Non-pigmented ciliary epithelial cell (primary cell): ENCODE data around the gene ACAD10.
"Not testable (repeated sequence)": the region's sequence is repeated elsewhere in the genome, so short reads cannot be mapped to it uniquely, and the experiment has no call there.

Experiments used
- DNase-seq: peaks from one replicate; pipeline ENCODE4 v3.0.0-alpha.2; 2010; ENCODE audit warnings: low read depth

Gene ACAD10

DNA sequence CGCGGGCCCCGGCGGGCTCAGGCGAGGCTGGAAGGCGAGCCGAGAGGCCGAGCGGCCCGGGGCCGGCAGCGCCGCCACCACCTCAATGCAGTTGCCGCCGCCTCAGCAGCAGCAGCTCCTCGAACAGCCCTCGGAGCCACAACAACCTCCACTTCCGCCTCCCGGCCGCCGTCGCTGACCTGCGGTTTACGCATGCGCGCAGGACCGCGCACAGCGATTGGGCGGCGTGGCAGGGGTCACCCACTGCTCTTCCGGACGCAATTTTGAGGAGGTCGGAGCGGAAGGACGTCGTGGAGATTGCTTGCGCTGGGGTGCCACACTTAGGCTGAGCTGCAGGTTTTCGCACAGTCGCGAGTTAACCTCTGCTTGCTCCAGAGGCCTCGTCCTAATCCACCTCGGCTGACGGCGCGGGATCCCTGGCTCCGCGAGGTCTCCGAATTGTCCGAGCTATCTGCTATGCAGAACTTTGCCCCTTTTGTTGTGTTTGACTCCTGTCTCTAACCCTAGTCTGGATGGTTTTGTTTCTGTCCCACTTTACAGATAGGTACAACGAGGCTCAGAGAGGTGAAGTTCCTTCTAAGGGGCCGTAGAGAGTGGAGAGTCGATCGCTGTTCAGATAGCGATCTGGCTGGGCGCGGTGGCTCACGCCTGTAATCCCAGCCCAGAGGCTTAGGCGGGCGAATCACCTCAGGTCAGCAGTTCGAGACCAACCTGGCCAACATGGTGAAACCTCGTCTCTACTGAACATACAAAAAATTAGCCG lies at the start of gene ACAD10, which contains the start of gene BRAP:
Gene ACAD10 (plus strand): TSS at position 243 of the 763 bp plus-strand sequence. CDS start 6,657 bp downstream, outside the sequence.
Gene BRAP (minus strand): TSS at position 146 of the 763 bp plus-strand sequence. CDS start 164 bp downstream, outside the sequence.
- DNase-seq: peak; percentile 49

DNA sequence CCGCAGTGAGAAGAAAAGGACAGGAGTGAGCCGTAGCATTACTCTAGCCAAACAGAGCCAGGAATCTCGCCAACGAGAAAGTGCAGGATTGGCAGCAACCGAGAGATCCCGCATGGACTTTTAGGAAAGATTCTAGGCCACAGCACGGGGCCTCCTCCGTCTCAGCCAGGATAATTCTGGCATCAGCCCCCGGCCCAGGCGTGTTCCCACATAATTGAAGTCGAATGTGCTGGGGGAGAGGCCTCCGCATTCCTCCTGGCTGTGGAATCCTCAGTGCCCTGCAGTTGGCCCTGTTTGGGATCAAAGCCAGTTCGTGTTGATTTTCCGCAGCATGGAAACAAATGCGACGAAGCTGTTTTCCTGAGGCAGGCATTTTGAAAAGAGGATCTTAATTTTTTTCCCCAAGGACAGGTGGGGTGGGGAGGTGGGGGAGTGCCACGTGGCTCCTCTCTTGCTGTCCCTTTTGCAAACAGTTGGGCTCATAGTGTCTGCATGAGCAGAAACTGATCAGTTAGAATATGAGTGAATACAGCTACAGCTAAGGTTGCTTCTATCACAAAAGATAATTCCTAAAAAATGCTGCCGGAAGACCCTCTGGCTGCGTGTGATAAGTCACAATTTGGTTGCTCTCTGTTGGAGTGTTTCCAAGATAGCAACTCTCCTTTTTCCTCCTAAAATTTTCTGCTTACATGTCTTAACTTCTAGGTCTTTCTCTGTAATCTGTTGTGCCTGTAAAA lies 49.5 kb upstream of the ACAD10 start:
- no peak for DNase-seq

DNA sequence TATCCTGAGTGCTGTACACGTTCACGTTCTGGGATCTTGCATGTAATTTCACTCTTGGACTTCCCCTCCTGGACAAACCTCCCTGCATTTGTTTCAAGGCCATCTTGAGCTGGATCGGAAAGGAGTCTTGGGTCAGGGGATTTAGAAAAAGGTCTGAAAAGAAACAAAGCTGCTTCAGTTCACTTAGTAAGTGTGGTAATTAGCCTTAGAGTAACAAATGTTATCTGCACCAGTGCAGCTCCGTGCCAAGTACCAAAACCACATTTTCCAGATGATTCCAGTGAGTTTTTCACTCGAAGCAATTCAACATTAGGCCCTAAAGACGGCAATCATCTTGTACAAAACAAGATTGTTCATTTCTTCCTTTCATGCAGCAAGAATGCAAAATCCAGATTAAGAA lies 47.3 kb upstream of the ACAD10 start:
- DNase-seq: no peak

DNA sequence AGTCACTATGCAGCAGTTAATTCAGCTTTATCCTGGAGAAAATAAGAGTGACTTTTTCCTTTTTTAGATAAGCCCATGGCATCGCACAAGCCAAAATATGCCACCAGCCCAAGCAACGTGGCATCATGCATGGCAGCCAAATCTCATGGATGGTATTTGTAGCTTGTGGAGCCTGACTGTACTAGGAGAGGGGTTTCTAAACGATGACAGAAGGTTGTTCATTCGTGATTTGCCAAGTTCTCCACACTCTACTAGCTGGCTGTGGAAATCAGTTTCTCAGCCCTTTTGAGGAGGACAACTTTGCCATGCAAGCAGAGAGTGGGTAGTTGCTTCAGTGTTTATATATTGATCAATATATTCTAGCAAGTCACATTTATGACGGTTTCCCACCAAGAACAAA lies 45.3 kb upstream of the ACAD10 start:
- DNase-seq: no peak

DNA sequence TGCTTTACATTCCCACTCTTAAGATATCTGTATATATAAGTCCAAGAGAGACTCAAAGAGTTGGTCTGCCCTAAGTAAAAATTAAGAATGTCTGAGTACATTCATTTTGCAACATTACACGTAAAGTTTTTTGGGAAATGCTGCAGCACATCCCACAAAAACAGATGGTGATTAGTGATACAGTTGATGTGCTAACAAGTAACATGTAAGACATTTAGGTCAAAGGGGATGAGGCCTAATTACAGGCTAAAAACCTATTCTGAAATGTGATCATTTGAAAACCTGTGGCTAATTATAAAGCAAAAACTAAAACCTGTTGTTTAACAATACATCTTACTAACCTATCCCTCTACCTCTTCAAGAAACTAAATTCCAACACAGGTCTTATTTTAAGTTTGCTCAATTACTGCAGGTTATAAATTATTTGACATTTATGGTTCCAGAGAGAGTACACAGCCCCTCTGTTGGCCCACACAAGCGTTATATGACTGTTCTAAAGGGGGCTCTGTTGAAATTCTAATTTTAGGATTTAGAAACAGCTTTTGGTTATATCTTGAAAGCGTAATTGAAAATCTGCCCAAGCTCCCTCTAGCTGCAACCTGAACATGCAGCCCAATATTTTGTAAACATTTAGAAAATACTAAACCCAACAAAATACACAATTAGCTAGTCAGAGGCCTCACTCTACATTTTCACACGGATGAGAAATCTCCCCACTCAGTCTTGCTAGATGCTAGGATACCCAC lies 43.0 kb upstream of the ACAD10 start:
- no peak for DNase-seq

DNA sequence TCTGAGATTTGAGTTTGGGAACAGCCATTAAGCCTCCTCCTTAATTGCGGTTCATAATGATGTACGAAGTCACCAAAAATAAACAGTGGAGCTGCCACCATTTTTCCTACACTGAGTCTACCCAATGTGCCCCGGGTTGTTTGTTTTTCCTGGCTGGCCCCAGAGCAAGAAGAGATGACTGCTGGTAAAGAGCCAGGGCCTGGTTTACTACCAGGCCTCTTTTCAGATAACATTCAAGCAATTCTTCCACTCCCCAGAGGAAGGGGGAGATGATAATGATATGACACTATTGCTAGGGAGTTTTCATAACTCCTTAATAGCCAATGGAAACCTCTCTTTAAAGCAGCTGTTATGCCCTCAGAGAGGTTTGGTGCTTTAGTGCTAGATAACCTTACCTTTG lies 42.4 kb upstream of the ACAD10 start:
- DNase-seq: no peak

DNA sequence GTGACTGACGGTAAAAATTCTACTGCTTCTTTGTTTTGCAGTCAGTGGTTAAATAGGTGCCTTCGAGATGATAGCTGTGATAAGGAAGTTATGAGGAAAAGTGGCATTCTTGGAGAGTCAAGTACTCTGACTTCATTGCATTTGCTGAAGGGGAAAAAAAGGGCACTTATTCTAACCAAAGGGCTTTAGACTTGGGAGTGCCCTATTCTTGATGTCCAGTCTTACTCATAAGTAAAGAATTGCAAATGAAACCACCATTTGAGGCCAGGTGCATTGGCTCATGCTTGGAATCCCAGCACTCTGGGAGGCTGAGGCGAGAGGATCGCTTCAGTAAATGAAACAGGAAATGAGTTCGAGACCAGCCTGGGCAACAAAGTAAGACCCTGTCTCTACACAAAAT lies 40.4 kb upstream of the ACAD10 start:
- peak; percentile 65 for DNase-seq

DNA sequence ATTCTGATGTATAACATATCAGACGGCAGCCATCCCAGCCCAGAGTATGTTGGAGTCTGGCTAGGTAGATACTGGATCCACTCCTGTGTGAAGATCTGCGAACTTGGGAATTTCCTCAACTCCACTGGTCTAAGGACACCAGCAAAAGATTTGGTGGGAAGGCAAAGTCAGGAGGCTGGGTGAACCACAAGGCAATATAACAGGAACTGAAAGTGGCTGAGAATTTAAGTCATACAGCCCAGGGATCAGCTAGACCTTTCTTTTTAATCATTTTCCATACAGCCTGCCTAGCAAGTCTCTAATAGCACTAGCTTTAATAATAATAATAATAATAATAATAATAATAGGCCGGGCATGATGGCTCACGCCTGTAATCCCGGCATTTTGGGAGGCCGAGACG lies 34.9 kb upstream of the ACAD10 start:
- DNase-seq: no peak

DNA sequence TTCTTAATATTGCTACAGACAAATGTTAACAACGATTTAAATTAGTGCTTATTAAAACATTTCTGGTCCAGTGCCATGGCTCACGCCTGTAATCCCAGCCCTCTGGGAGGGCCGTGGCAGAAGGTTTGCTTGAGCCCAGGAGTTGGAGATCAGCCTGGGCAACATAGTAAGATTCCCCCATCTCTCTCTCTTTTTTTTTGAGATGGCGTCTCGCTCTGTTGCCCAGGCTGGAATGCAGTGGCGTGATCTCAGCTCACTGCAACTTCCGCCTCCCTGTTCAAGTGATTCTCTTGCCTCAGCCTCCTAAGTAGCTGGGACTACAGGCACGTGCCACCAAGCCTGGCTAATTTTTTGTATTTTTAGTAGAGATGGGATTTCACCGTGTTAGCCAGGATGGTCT lies 33.3 kb upstream of the ACAD10 start:
- not testable (repeated sequence) for DNase-seq

DNA sequence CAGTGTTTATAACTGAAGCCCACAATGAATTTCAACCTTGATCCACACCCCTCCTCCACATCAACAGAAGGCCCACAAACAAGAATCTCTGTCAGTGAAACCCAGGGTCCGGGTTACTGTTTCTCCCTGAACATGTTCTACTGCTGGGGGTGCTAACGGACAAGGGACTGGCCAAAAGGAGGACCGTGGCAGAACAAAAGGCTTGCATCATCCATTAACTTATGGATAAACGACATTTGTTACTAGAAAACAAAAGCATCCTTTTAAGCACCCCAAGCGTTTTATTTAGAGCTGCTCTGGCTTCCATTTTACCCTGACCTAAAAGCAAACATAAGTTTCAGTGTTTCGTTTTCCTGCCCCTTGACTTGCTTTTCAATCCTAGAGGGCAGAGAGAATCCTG lies 32.3 kb upstream of the ACAD10 start:
- DNase-seq: no peak

DNA sequence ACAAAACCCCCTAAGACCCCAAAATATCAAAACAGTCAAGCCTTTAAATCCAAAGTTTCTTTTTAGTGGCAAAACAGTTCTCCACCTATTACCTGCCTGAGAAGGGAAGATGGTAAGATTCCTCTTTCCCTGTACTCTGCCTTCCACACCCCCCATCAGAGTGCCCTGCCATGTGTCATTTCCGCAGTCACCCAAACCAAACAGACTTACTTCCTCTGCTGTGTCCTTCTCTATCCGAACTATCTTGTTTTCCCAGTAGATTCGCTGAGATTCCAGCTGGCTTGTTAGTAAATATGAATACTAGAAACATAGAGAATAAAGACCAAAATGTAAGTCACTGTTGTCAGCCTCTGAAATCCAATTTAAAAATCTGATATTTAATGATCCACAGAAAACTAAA lies 30.5 kb upstream of the ACAD10 start:
- no peak for DNase-seq

DNA sequence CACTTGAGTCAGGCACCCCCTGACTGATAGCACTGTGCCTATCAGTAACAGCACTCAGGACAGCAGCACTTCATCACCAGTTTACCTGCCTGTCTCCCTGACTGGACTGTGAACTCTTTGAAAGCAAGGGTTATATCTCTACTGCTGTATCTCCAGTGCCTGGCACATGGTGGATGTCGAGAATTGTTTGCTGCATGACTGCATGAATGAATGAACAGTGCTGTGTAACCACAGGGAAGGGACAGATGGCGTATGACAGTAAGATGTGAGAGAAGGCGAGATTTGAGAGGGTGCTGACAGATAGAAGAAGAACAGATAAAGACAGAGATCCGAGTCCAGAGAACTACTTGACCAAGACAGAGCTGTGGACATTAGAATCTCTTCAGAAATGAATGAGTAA lies 29.8 kb upstream of the ACAD10 start:
- DNase-seq: no peak

DNA sequence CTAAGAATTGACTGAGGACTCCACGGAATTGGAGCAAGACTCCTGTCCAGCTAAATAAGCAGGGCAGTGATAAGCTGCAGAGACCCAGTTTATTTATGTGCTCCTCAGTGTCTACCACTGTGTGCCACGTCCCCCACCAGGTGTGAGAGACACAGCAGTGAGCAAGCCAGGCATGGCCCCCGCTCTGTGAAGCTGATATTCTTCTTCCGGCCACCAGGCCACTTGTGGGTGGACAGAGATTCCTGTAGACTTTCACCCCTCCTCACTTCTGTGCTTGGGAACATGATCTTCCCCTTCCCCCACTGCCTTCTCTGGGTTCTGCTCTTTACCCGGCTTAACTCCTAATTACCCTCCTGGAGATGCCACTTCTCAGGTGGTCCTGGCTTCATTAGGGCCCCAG lies 21.4 kb upstream of the ACAD10 start:
- no peak for DNase-seq

DNA sequence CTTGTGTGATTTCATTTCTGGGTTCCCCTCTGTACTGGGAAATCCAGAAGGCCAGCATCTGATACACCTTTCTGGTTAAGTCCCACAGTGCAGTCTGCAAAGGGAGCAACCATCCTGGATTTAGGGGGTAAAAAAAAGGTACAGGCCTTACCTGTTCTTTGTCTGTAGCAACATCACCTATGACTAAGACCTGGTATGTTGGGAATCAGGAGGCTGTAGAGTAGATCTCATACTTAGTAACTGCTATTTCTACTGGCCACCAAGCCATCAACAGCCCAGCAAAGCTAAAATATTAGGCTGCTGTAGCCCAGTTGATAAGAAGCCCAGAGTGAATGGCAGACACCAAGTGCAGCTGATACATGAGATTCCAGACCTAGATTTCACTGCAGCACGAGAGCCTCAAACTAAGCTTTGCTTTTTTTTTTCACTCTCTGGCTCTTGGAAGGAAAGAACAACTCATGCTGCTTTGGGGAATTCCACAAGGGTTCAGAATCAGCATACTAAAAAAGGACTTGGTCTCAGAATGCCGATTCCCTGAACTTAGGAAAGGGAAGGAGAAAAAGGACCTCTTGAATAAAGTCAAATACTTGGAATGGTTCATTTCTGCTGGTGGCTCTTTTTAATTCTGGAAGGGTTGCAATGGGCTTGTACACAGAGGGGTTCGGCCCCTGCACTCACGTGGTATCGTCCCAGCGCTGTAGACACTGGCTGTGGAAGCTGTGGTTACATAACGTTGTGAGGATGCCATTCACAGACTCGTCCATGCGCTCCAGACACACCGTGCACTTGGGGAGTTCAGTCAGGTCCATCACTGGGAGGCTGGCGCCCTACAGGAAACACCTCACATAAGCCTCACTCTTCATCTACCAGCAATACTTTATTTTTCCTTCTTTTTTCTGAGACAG lies 20.6 kb upstream of the ACAD10 start:
- DNase-seq: no peak

DNA sequence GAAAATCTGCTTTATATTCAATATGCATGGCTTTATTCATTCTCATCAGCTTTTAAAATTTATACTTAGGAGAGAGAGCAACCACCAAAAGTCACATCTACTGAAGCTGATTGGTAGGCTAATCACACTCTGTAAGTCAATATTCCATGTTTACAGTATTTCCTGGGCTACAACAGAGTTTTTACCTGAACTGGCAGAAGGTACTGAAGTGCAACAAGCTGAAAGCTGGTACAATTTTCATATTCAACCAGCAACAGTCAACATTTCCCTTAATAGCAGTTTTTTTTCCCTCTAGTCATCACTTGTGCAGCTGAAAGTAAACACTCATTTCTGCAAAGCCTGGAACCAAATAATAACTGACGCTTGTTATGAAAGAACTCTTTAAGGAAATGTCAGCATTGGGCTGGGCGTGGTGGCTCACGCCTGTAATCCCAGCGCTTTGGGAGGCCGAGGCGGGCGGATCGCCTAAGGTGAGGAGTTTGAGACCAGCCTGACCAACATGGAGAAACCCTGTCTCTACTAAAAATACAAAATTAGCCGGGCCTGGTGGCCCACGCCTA lies 13.0 kb upstream of the ACAD10 start:
- DNase-seq: no peak

DNA sequence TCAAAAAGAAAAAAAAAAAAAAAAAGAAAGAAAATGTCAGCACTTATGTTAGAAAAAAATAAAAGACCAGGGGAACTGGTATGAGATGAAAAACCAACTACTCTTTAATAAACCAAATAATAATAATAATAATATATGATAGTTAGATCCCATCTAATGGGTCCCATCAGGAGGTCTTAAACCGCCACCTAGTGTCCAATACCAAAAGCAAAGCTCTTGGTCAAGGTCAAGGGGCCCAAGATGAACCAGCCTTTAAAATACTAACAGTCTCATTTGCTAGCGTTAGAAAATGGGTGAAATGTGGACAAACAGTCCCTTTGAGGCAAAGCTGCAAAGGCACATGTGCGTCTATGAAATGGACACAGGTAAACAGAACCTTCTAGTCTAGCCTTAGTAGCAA lies 12.3 kb upstream of the ACAD10 start:
- no peak for DNase-seq

DNA sequence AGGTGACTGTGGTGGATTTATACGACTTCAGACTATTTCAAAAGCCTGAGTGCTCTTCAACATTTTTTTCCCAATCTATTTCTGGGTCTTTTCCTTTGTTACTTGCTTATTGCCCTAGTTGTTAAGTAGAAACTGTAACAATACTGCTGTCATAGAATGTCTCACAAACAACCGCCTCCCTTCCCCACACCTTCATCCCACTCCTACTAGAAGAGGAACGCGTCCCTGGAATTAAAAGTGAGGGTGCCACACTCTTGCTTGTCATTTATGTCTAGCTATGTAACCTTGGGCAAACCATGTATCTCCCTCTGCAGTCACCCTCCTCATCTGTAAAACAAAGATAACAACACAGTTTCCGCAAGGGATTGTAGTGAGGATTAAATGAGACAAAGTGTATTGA lies 8.7 kb upstream of the ACAD10 start:
- no peak for DNase-seq

DNA sequence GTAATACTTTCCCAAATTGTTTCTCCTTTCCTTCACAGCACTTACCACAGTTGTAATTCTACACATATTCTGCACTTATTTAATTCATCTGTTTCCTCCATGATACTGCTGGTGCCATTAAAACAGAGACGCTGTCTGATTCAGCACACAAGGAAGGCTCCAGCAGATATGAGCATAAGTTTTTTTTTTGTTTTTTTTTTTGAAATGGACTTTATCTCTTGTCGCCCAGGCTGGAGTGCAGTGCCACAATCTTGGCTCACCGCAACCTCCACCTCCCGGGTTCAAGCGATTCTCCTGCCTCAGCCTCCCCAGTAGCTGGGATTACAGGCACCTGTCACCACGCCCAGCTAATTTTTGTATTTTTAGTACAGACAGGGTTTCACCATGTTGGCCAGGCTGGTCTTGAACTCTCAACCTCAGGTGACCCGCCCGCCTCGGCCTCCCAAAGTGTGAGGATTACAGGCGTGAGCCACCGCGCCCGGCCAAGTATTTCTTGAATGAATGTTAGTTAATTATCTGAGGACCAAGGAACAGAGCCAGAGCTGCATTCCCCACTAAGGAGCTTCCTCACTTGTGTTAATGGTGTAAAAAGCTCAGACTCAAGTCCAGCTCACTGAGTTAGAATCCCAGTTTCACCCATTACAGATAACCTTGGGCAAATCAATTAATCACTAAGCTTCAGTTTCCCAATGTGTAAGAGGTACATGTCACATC lies 1.2 kb upstream of the ACAD10 start:
- not testable (repeated sequence) for DNase-seq

DNA sequence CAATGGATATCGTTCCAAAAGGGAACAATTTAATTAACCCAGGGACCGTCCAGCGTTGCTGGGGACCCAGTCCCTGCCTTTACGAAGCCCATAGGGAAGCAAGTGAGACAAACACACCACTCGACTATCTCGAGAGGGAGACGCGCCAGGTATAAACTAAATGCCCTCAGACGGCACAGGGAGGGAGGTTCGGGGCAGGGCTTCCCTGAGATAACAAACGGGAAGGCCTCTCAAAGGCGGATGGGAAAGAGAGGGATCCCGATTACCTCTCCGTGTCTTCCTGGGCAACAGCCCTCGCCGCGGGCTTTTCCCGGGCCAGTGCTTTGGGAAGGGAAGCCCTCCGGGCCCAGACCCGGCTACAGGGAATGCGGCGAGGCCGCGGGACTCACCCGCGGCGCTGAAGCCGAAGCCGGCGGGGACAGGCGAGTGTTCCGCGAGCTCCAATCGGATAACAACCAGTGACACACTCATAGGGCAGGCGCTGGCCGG lies 487 bp upstream of the ACAD10 start:
- DNase-seq: no peak

DNA sequence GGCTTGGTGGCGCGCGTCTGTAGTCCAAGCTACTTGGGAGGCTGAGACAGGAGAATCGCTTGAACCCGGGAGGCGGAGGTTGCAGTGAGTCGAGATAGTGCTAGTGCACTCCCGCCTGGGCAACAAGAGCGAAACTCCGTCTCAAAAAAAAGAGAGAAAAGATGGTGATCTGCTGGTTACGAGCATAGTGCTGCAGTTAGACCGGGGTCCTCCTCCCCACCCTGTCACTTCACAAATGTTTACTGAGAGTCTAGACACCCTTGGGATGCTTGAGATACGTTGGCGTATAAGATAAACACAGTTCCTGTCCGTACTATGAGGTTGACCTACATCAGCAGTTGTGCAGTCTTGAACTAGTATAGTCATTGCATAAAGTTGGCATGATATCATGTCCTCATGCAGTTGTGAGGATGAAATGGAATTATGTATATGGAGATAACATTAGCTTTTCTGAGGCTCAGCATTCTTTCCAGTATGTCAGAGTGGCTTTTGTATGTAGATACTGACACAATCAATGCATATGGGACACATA lies 787 bp downstream of the ACAD10 start:
- no peak for DNase-seq
